ENCODE measurements around the gene NDNF. TPM values are rescaled to one million over a fixed set of nuclear protein-coding genes. Genes with fewer than 3 reads are reported as not detected.

Gene NDNF
- total RNA-seq, 1 experiment from 2014 or later = 0.04 TPM

- intact Hi-C loops (cut with micrococcal nuclease) = no loop called here
- Histone ChIP-seq H3K27ac (ENCODE audit: low read length) (no peak overlapping the region), H3K36me3 (ENCODE audit: low read depth, low read length) (no peaks in the 10 kb centered on the region), H2AFZ (ENCODE audit: low read length) (no peak overlapping the region), H3K4me1 (ENCODE audit: insufficient read depth, low read length) (no peaks in the 10 kb centered on the region), H3K27me3 (ENCODE audit: low read length) (no peaks in the 10 kb centered on the region), H4K20me1 (ENCODE audit: low read length) (no peaks in the 10 kb centered on the region), H3K9me2 (replicated peaks; ENCODE audit: low read length) (no peaks in the 10 kb centered on the region), H3K4me2 (ENCODE audit: low read length) (no peak overlapping the region), H3K9ac (ENCODE audit: low read length) (no peak overlapping the region), H3K79me2 (ENCODE audit: low read length) (no peaks in the 10 kb centered on the region), H3F3A (ENCODE audit: low read length, unreplicated experiment) (no peaks in the 10 kb centered on the region), H3K4me3 (ENCODE audit: low read length) (no peak overlapping the region), H3K9me3 (ENCODE audit: low read length) (no peaks in the 10 kb centered on the region)
- no peak for TF ChIP-seq EZH2phosphoT487 (IDR thresholded peaks at IDR 0.05; ENCODE audit: borderline replicate concordance, low read length)
- no peak for TF ChIP-seq CTCF (conservative IDR thresholded peaks at IDR 0.05; ENCODE audit: low read depth, low read length)
- TF ChIP-seq EZH2 (IDR thresholded peaks at IDR 0.05; ENCODE audit: low read length, unreplicated experiment) = no peak
- ChIA-PET POLR2A (ENCODE audit: unreplicated experiment) (no interaction called here), CTCF (no interaction called here)
- no peak for DNase-seq
- ATAC-seq = no peak
- BruUV-seq (replicated peaks) = no TSS peak
These were observed 77.8 kb downstream of the NDNF start for GRCh38 chr4:120994521-120994920.

DNA sequence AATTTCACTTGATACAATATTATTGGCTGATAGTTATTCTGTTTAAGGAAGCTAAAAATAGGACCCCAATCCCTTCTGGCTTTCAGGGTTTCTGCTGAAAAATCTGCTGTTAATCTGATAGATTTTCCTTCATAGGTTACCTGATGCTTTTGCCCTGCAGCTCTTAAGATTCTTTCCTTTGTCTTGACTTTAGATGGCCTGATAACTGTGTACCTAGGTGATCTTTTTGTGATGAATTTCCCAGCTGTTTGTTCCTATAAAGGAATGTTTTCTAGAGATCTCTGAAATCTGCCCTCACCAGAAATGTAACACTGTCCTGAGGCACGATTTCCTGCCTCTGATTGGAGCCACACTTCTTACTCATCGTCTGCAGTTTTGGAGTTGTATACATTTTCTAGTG lies 80.5 kb downstream of the NDNF start:
- no peaks in the 10 kb centered on the region for H3K4me1 ChIP-seq (ENCODE audit: insufficient read depth, low read length)
- no peaks in the 10 kb centered on the region for H3K27me3 ChIP-seq (ENCODE audit: low read length)
- BruUV-seq (replicated peaks) = no TSS peak
- DNase-seq = no peak
- no peak overlapping the region for H3K27ac ChIP-seq (ENCODE audit: low read length)
- ChIA-PET POLR2A (ENCODE audit: unreplicated experiment) (no interaction called here), CTCF (no interaction called here)
- H3K79me2 ChIP-seq (ENCODE audit: low read length) = no peaks in the 10 kb centered on the region
- H3K36me3 ChIP-seq (ENCODE audit: low read depth, low read length) = no peaks in the 10 kb centered on the region
- no peak overlapping the region for H2AFZ ChIP-seq (ENCODE audit: low read length)
- H4K20me1 ChIP-seq (ENCODE audit: low read length) = no peaks in the 10 kb centered on the region
- H3F3A ChIP-seq (ENCODE audit: low read length, unreplicated experiment) = no peaks in the 10 kb centered on the region
- H3K9me2 ChIP-seq (replicated peaks; ENCODE audit: low read length) = no peaks in the 10 kb centered on the region
- no peak overlapping the region for H3K4me2 ChIP-seq (ENCODE audit: low read length)
- no peak for ATAC-seq
- H3K4me3 ChIP-seq (ENCODE audit: low read length) = no peak overlapping the region
- intact Hi-C loops (cut with micrococcal nuclease) = no loop called here
- H3K9ac ChIP-seq (ENCODE audit: low read length) = no peak overlapping the region
- H3K9me3 ChIP-seq (ENCODE audit: low read length) = no peaks in the 10 kb centered on the region
- no peak for TF ChIP-seq CTCF (conservative IDR thresholded peaks at IDR 0.05; ENCODE audit: low read depth, low read length)

- Histone ChIP-seq H4K20me1 (ENCODE audit: low read length) (no peaks in the 10 kb centered on the region), H3K4me1 (ENCODE audit: insufficient read depth, low read length) (no peaks in the 10 kb centered on the region), H2AFZ (ENCODE audit: low read length) (no peak overlapping the region), H3F3A (ENCODE audit: low read length, unreplicated experiment) (no peaks in the 10 kb centered on the region), H3K27ac (ENCODE audit: low read length) (no peak overlapping the region), H3K79me2 (ENCODE audit: low read length) (no peaks in the 10 kb centered on the region), H3K9me3 (ENCODE audit: low read length) (no peaks in the 10 kb centered on the region), H3K27me3 (ENCODE audit: low read length) (no peaks in the 10 kb centered on the region), H3K4me2 (ENCODE audit: low read length) (no peak overlapping the region), H3K9ac (ENCODE audit: low read length) (no peak overlapping the region), H3K4me3 (ENCODE audit: low read length) (no peak overlapping the region), H3K36me3 (ENCODE audit: low read depth, low read length) (no peaks in the 10 kb centered on the region), H3K9me2 (replicated peaks; ENCODE audit: low read length) (no peaks in the 10 kb centered on the region)
- DNase-seq (no peak), ATAC-seq (no peak)
- intact Hi-C loops (cut with micrococcal nuclease) = no loop called here
- no peak for TF ChIP-seq EZH2 (IDR thresholded peaks at IDR 0.05; ENCODE audit: low read length, unreplicated experiment)
- no peak for TF ChIP-seq EZH2phosphoT487 (IDR thresholded peaks at IDR 0.05; ENCODE audit: borderline replicate concordance, low read length)
- TF ChIP-seq CTCF (conservative IDR thresholded peaks at IDR 0.05; ENCODE audit: low read depth, low read length) = no peak
- ChIA-PET CTCF (no interaction called here), POLR2A (ENCODE audit: unreplicated experiment) (no interaction called here)
- no TSS peak for BruUV-seq (replicated peaks)
These were observed 82.1 kb downstream of the NDNF start for GRCh38 chr4:120990246-120990645.

Other genes with a start within 250 kb of the NDNF start
- 2.4 and 3.9 TPM in 2 replicates for gene PRDM5, start 149.8 kb downstream of the NDNF start, total RNA-seq (2014; rRNA removed)
- gene TNIP3, start 91.8 kb upstream of the NDNF start, total RNA-seq (2014; rRNA removed) = not detected in 2 replicates